Activated CD4-positive, alpha-beta T cell treated with anti-CD3 and anti-CD28 coated beads, Interleukin-2, Interleukin-4, amounts not matched to agents 100 ng/mL and 50 ng/mL, durations not matched to agents 16 hours and 8 hours (primary cell): Measurements from ENCODE around the gene HHIPL2.
"Not testable (repeated sequence)": the region's sequence is repeated elsewhere in the genome, so short reads cannot be mapped to it uniquely, and the experiment has no call there.

Source experiments
- DNase-seq: peaks from one replicate; pipeline ENCODE4 v3.0.0-alpha.2; 2020; ENCODE audit warnings: low spot score

HHIPL2 gene

DNA sequence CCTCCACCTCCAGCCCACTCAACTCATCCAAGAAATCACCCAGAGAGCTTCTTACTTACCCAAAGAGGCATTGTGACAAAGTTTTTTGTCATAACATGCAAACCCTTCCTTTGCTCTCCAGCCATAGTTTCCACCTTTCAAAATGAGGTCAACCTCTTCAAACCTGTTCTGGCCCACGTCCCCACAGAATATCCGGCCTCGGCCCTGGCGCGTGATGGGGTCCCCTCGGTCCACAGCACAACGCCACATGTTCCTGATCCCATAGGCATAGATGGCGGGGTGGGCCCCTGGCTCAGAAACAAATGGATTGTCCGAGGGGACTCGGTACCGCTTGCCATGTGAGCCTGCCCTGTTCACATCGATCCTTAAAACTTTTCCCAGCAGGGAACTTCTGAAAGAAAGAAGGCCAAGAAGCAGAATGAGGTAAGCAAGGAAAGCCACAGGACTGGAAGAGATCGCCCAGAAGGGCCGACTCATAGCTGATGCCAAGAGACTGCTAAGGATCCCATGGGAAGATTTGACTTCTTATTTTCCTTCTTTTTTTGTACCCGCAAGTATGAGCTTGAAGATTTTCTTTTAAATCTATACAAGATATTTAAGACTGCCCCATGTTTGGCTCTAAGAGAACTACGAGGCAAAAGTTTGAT lies 7.8 kb downstream of the HHIPL2 start:
- no peak for DNase-seq

DNA sequence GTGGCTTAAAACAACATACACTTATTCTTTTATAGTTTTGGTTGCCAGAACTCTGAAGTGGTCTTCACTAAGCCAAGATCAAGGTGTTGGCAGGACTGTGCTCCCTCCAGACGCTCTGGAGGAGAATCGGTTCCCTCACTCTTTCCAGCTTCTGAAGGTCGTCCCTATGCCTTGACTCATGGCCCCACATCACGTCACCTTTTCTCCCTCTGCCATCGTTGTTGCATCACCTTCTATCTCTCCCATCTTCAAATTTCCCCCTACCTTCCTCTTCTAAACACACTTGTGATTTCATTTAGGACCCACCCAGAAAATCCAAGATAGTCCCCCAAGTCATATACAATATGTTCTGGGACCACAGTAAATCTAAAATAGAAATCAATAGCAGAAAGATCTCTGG lies 12.4 kb downstream of the HHIPL2 start:
- DNase-seq = no peak

DNA sequence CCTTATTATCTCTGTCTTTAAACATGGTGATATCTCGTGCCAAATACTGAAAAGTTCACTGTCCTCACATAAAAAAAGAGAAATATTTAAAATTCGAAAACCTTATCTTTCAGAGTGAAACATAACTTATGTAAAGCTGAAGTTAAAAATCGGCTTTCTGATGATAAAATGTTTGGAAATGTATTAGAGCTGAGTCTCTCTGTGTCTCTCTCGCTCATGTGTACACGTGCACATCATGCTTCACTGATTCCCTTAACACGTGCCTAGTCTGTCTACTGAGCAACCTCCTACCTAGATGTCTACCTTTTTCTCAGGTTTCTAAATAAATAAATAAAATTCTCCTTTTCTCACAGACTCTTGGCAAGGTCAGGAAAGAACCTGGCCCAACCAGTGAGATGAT lies 17.1 kb downstream of the HHIPL2 start:
- no peak for DNase-seq

DNA sequence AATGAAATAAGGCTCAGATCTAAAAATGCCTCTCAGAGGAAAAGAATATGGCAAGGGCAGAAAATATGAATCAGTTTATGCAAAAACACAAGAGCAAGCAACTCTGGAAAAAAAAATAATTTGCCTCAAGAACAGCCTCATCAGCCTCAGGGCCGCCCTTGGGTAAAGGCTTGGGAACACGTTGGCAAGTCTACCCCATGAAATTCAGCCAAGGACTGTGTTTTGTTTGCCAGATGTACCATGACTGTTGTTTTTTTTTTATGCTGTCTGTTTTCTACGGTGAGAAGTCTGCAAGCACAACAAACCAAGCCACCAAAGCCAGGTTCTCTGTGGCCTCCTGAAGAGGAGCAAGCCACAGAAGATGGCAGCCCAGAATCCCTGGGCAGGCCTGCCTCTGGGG lies 18.0 kb downstream of the HHIPL2 start:
- DNase-seq = no peak

DNA sequence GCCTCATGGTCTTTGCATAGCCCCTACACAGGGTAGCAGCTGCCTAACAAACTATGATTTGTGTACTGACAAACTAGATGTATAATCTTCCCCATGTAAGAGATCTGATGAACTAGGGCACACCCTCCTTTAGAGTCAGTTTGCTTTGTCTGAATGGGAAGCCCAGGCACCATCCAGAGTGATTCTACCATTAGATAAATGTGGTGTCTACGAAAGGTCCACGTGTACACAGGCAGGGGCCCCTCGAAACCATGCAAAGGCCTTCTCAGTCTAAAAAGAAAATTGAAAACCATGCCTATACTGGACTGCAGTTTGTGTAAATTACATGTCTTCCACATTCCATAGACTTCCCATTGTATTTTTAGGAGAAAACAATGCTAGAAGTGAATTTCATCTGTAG lies 18.7 kb downstream of the HHIPL2 start:
- DNase-seq = no peak

DNA sequence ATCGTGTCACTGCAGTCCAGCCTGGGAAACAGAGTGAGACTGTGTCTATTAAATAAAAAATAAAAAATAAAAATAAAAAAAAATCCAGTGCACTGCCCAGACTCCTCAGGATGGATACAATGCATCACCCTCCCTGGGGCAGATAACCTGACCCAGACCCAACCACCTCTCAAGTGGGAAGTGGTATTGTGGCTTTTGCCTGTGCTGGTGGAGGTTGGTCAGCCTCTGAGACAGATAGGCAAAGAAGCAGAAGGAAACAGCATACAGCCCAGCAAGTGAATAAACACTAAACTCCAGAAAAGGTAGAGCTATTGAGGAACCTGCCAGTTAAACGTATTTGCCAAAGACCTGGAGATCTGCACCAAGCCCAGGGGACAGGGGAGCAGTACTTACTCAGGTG lies 22.0 kb downstream of the HHIPL2 start:
- DNase-seq = no peak

DNA sequence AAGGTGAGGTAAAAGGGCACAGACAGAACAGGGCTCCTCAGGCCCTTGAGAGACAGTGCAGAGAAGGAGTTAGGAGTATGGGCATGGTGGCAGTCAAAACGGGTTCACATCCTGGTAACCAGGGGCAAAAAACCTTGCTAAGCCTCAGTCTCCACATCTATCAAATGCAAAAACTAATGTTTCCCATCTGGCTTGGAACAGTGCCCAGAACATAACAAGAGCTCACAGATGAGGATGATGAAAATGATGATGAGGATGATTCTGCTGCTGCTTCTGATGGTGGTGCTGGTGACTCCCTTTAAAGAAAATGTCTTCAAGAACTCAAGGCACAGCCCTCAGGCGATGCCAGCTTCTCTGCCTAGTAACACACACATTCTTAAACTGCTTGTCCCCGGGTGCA lies 24.1 kb downstream of the HHIPL2 start:
- DNase-seq = no peak

DNA sequence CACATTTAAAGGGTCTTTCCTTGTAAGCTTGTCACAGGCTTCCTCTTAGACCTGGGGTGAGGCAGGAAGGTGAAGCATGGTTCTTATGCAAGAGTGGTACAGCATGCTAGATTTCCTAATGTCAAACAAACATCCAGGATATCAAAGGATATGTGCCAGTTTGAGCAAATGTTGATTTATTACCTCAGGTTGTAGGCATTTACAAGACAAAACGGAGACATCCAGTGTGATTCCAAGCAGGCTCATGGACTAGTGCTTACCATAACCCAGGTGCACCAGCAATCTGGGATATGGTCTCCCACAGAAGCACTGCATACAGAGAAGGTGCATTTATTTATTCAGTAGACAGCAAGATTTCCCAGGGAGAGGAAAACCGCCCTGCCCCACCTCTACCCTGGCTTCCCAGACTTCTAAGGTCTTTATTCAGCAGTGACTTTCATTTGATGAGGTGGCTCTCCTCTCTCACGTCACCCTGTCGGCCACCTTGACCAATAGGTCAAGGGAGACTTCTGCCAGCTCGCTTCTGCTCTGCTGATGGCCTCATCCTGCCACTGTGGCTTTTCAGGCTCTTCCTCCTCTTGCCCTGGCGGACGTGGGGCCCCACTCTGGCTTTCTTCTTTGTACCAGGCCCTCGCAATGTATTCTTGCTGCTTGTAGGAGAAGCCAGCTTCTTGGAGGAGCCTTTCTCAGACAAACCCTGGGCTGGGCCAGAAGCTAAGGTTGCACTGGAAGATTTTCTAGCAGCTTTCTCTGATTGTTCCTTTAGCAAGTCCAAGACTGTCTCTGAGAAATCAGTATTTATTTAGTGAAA lies 25.6 kb downstream of the HHIPL2 start:
- DNase-seq = no peak

DNA sequence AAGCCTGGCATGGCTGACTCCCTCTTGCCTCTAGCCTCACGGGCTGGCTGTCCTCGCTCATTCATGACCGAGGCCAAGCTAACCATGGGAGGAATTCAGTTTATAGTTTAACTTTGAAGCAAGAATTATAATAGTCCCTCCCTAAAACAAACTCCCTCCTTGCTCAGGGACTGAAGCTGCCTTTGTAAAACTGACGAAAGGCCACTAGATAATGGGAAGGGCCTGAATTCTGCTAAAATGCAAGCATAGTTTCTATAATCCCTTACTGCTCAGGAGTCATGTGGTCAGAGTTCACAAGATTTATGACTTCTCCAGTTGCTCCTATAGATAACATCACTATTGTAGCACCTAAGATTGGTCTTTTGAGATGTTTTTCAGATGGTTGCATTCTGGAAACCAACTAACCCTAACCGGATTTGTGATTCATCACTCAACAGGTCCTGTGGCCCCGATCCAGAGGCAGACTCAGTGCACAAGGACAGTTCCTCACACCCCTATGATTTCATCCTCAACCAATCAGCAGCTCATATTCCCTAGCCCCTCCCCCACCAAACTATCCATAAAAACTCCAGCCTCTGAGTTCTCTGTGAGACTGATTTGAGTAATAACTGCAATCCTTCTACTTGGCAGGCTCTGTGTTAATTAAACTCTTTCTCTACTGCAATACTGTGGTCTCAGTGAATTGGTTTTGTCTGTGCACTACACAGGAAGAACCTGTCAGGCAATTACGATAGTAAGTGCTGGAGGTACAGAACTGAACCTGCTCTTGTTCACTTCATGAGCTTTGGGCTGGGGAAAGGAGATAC lies 26.4 kb downstream of the HHIPL2 start:
- no peak for DNase-seq

DNA sequence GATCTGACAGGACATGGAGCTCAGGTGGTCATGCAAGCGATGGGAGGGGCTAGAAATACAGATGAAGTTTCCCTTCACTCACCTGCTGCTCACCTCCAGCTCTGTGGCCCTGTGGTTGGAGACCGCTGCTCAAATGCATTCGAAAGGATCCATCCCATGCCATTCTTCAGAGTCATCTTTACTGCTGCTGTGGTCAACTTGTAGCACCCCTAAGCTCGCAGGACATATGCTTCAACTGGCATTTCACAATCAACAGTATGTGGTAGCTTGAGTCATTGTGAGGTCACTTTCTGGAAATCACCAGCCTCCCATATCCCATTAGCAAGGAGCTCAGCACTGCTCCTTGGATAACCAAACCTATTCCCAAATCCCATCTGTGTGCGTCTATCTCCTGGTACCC lies 58.4 kb downstream of the HHIPL2 start:
- not testable (repeated sequence) for DNase-seq

DNA sequence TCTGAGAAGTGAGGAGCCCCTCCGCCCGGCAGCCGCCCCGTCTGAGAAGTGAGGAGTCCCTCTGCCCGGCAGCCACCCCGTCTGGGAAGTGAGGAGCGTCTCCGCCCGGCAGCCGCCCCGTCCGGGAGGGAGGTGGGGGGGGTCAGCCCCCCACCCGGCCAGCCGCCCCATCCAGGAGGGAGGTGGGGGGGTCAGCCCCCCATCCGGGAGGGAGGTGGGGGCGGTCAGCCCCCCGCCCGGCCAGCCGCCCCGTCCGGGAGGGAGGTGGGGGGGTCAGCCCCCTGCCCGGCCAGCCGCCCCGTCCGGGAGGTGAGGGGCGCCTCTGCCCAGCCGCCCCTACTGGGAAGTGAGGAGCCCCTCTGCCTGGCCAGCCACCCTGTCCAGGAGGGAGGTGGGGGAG lies 60.1 kb downstream of the HHIPL2 start:
- DNase-seq = not testable (repeated sequence)

DNA sequence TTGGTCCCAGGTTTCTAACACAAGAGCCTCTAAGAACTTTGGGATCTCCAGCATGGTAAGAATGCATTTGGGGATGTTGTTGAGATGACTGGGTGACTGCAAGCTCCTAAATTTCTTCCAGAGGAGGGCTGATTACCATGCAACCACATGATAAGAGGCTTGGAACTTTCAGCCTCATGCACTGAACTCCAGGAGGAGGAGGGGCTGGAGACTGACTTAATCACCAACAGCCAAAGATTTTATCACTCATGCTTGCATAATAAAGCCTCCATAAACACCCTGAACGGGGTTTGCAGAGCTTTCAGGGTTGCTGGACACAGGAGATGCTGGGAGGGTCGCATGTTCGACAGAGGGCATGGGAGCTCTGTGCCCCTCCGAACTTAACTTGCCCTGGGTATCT lies 63.9 kb downstream of the HHIPL2 start:
- DNase-seq = not testable (repeated sequence)

DNA sequence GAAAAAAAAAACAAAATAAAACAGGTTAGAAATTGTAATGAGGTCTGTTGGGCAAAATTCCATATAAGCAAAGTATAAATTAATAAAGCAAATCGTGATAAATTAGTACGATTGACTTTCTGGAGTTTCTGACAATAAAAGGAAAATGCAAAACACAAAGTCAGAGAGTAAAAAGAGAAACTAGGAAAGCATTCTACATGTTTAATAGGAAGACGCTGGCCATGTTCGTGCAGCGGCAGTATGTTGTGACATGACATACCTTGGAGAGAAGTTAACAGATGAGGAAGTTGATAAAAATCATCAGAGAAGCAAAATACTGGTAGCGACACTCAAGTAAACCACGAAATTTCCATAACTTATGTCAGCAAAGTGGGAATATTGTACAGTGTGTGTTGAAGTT lies 68.3 kb downstream of the HHIPL2 start:
- DNase-seq = not testable (repeated sequence)

DNA sequence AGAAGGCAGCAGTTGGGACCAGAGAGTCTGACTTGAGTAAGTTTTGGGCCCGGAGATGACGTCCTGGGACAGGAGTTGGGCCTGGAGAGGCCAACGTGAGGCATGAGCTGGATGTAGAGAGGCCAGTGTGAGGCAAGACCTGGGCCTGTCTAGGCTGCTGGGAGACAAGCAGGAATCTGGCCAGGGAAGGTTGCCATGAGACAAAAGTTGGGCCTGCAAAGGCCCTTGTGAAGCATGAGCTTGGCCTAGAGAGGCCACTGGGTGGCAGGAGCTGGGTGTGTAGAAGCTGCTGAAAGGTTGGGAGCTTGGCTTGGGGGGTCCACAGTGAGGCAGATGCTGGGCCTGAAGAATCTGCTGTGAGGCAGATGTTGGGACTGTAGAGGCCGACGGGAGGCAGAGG lies 71.5 kb downstream of the HHIPL2 start:
- not testable (repeated sequence) for DNase-seq

DNA sequence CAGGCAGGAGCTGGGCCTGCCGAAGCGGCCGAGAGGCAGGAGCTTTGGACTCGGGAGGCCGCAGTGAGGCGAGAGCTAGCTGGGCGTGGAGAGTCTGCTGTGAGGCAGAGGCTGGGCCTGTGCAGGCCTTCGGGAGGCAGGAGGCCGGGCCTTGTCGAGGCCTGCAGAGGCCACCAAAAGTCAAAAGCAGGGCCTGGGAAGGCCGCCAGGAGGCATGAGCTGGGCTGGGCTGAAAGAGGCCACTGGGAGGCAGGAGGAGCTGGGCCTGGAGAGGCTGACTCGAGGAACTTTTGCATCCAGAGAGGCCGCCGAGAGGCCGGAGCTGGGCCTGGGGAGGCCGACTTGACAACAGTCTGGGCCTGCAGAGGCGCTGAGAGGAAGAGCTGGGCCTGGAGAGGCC lies 74.2 kb downstream of the HHIPL2 start:
- not testable (repeated sequence) for DNase-seq

DNA sequence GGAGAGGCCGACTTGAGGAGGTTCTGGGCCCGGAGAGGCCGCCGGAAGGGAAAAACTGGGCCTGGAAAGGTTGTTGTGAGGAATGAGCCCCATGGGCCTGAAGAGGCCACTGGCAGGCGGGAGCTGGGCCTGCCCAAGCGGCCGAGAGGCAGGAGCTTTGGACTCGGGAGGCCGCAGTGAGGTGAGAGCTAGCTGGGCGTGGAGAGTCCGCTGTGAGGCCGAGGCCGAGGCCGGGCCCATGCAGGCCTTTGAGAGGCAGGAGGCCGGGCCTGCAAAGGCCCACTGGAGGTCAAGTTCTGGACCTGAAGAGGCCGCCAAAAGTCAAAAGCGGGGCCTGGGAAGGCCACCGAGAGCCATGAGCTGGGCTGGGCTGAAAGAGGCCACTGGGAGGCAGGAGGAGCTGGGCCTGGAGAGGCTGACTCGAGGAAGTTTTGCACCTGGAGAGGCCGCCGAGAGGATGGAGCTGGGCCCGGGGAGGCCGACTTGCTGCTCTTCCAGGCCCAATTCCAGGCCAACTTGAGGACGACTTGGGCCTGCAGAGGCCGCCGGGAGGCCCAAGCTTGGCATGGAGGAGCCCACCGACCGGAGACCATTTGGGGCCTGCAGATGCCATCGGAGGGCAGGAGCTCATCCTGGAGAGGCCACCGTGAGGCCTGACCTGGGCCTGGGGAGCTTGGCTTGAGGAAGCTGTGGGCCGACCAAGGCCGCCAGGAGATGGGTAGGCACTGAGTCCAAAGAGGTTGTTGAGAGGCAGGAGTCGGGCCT lies 74.9 kb downstream of the HHIPL2 start:
- not testable (repeated sequence) for DNase-seq
